OCI-LY1 (cell line): ENCODE measurements around the gene DIP2C.
"Not testable (repeated sequence)": the region's sequence is repeated elsewhere in the genome, so short reads cannot be mapped to it uniquely, and the experiment has no call there.

Experiments used
- CTCF ChIP-seq: fragments of 200-600 bp; sonication (generic), shearing (Covaris generic); IDR thresholded peaks from 2 replicates; pipeline ENCODE4 v1.5.1; 2017; ENCODE audit warnings: mild to moderate bottlenecking, antibody characterized with exemption, low read length, moderate library complexity, mixed read lengths
- EZH2 ChIP-seq: fragments of 200-600 bp; sonication (generic), shearing (Covaris generic); IDR thresholded peaks from 2 replicates; pipeline ENCODE4 v1.8.0; 2017; ENCODE audit warnings: borderline replicate concordance, mixed run types, mild to moderate bottlenecking, antibody characterized with exemption, low read length, moderate library complexity, mixed read lengths

DNA sequence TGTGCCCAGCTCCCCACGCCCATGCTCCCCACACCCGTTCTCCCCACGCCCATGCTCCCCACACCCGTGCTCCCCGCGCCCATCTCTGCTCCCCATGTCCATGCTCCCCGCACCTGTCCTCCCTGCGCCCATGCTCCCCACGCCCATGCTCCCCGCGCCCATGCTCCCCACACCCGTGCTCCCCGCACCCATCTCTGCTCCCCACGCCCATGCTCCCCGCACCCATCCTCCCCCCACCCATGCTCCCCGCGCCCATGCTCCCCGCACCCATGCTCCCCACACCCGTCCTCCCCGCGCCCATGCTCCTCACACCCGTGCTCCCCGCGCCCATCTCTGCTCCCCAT, 10.8 kb downstream of the DIP2C start:
- not testable (repeated sequence) for TF ChIP-seq CTCF, EZH2
